PFSK-1 (cell line): Measurements from ENCODE around the gene CATSPER4.

Experiments
- POLR2AphosphoS5 ChIP-seq: IDR thresholded peaks from 2 replicates; pipeline ENCODE4 v1.6.1; 2012; ENCODE audit warnings: low read depth, mild to moderate bottlenecking, control low read depth, low read length, moderate library complexity
- TAF1 ChIP-seq: IDR thresholded peaks from 2 replicates; pipeline ENCODE4 v1.6.1; 2012; ENCODE audit warnings: low read length, control low read depth, borderline replicate concordance; ENCODE audit not compliant: insufficient read depth

- TF ChIP-seq POLR2AphosphoS5 (no peak), TAF1 (no peak)
These were observed 8.1 kb upstream of the CATSPER4 start for GRCh38 chr1:26182383-26182696.
